ENCODE measurements around the gene CCNB2.
"Not testable (repeated sequence)": the region's sequence is repeated elsewhere in the genome, so short reads cannot be mapped to it uniquely, and the experiment has no call there.

Gene CCNB2

GRCh38 chr15:59143281-59143680 lies 38.3 kb downstream of the CCNB2 start:
- H3K4me3 ChIP-seq (ENCODE audit: control insufficient read depth, low read depth, low read length) = no peak overlapping the region

GRCh38 chr15:59144594-59144993 lies 39.6 kb downstream of the CCNB2 start:
- not testable (repeated sequence) for DNase-seq (ENCODE audit: low read depth); H3K4me3 ChIP-seq (ENCODE audit: control insufficient read depth, low read depth, low read length)
- TF ChIP-seq, protein P1, sequence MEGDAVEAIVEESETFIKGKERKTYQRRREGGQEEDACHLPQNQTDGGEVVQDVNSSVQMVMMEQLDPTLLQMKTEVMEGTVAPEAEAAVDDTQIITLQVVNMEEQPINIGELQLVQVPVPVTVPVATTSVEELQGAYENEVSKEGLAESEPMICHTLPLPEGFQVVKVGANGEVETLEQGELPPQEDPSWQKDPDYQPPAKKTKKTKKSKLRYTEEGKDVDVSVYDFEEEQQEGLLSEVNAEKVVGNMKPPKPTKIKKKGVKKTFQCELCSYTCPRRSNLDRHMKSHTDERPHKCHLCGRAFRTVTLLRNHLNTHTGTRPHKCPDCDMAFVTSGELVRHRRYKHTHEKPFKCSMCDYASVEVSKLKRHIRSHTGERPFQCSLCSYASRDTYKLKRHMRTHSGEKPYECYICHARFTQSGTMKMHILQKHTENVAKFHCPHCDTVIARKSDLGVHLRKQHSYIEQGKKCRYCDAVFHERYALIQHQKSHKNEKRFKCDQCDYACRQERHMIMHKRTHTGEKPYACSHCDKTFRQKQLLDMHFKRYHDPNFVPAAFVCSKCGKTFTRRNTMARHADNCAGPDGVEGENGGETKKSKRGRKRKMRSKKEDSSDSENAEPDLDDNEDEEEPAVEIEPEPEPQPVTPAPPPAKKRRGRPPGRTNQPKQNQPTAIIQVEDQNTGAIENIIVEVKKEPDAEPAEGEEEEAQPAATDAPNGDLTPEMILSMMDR (IDR thresholded peaks at IDR 0.05; ENCODE audit: control insufficient read depth, insufficient read depth, low read depth, low read length, missing control alignments) = peak; percentile 37

More at GRCh38 chr15:59143281-59143680, 38.3 kb downstream of the CCNB2 start:
- TF ChIP-seq, protein P1 (IDR thresholded peaks at IDR 0.05; ENCODE audit: control insufficient read depth, insufficient read depth, low read depth, low read length, missing control alignments) = no peak
- no peak for DNase-seq (ENCODE audit: low read depth)

- H3K4me3 ChIP-seq (ENCODE audit: control insufficient read depth, low read depth, low read length) = no peak overlapping the region
- TF ChIP-seq, protein P1 (IDR thresholded peaks at IDR 0.05; ENCODE audit: control insufficient read depth, insufficient read depth, low read depth, low read length, missing control alignments) = no peak
- no peak for DNase-seq (ENCODE audit: low read depth)
Observed at GRCh38 chr15:59147666-59148065, 42.7 kb downstream of the CCNB2 start.

- no peak overlapping the region for H3K4me3 ChIP-seq (ENCODE audit: control insufficient read depth, low read depth, low read length)
- DNase-seq (ENCODE audit: low read depth) = peak; percentile 76
- TF ChIP-seq, protein P1 (IDR thresholded peaks at IDR 0.05; ENCODE audit: control insufficient read depth, insufficient read depth, low read depth, low read length, missing control alignments) = no peak
Observed at GRCh38 chr15:59148153-59148833, 43.3 kb downstream of the CCNB2 start.

DNA sequence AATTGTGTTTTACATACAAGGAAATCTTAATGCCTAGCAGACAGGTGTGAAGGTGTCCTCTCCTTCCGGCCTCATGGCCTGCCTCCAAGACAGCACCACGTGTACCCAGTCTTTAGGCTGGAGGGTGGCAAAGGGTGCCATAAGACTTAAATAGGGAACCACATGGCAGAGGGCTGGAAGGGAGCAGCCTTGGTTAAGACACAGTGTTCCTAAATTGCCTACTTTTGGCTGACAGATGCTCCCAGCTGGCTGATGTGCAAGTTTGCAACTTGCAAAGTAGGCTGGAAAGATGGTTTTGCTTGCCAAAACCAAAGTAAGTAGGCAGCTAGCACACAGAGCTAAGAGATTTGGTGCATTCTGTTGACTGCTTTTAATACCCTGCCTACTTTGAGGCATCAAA lies 45.2 kb downstream of the CCNB2 start:
- DNase-seq (ENCODE audit: low read depth) = no peak
- H3K4me3 ChIP-seq (ENCODE audit: control insufficient read depth, low read depth, low read length) = no peak overlapping the region
- TF ChIP-seq, protein P1 (IDR thresholded peaks at IDR 0.05; ENCODE audit: control insufficient read depth, insufficient read depth, low read depth, low read length, missing control alignments) = no peak

GRCh38 chr15:59152694-59153450 lies 47.9 kb downstream of the CCNB2 start:
- DNase-seq (ENCODE audit: low read depth) = no peak
- TF ChIP-seq, protein P1 (IDR thresholded peaks at IDR 0.05; ENCODE audit: control insufficient read depth, insufficient read depth, low read depth, low read length, missing control alignments) = no peak
- no peak overlapping the region for H3K4me3 ChIP-seq (ENCODE audit: control insufficient read depth, low read depth, low read length)

All from AG09309 (cell line).